Neural progenitor cell (in vitro differentiated cells): ENCODE measurements around the gene MUC3A. TPM values are rescaled to one million over a fixed set of nuclear protein-coding genes. Genes with fewer than 3 reads are reported as not detected.

Source experiments
- DNase-seq: peaks from one replicate; pipeline ENCODE4 v3.0.0-alpha.2; 2016; ENCODE audit warnings: low spot score
- H2AFZ ChIP-seq: fragments of 200-600 bp; sonication (generic); replicated peaks from 2 replicates; pipeline ENCODE4 v1.6.1; 2016; ENCODE audit warnings: antibody characterized with exemption
- H3F3A ChIP-seq: fragments of 200-600 bp; sonication (generic); 2 replicates; pipeline ENCODE4 v1.6.1; 2016; ENCODE audit warnings: antibody characterized with exemption, low read depth
- H3K27ac ChIP-seq: fragments of 200-600 bp; sonication (generic); 2 replicates; pipeline ENCODE4 v1.5.1; 2016; ENCODE audit warnings: mild to moderate bottlenecking
- H3K27me3 ChIP-seq: fragments of 200-600 bp; sonication (generic); 2 replicates; pipeline ENCODE4 v1.6.1; 2016; ENCODE audit warnings: mild to moderate bottlenecking, moderate library complexity
- H3K36me3 ChIP-seq: fragments of 200-600 bp; sonication (generic); 2 replicates; pipeline ENCODE4 v1.5.1; 2016
- H3K4me1 ChIP-seq: fragments of 200-600 bp; sonication (generic); 2 replicates; pipeline ENCODE4 v1.6.1; 2016; ENCODE audit warnings: mixed run types
- H3K4me2 ChIP-seq: fragments of 200-600 bp; sonication (generic); 2 replicates; pipeline ENCODE4 v1.6.1; 2016
- H3K4me3 ChIP-seq: fragments of 200-600 bp; sonication (generic); 2 replicates; pipeline ENCODE4 v1.5.1; 2016
- H3K79me2 ChIP-seq: fragments of 200-600 bp; sonication (generic); 2 replicates; pipeline ENCODE4 v1.6.1; 2016; ENCODE audit warnings: low read depth
- H3K9ac ChIP-seq: fragments of 200-600 bp; sonication (generic); 2 replicates; pipeline ENCODE4 v1.6.1; 2016
- H3K9me3 ChIP-seq: fragments of 200-600 bp; sonication (generic); 2 replicates; pipeline ENCODE4 v1.5.1; 2016; ENCODE audit warnings: low read depth
- H4K20me1 ChIP-seq: fragments of 200-600 bp; sonication (generic); 2 replicates; pipeline ENCODE4 v1.6.1; 2016; ENCODE audit warnings: low read depth
- H3K27ac Mint-ChIP-seq: 3 replicates; pipeline ENCODE4 v1.8.0; 2021; ENCODE audit warnings: mixed read lengths
- H3K27me3 Mint-ChIP-seq: 2 replicates; pipeline ENCODE4 v1.8.0; 2022; ENCODE audit warnings: low read depth, mild to moderate bottlenecking, inconsistent platforms, moderate library complexity, mixed read lengths; ENCODE audit not compliant: insufficient read depth
- H3K36me3 Mint-ChIP-seq: 3 replicates; pipeline ENCODE4 v1.8.0; 2021; ENCODE audit warnings: mixed read lengths
- H3K4me1 Mint-ChIP-seq: 3 replicates; pipeline ENCODE4 v1.8.0; 2021; ENCODE audit warnings: mixed read lengths
- H3K4me3 Mint-ChIP-seq: 3 replicates; pipeline ENCODE4 v1.8.0; 2021; ENCODE audit warnings: mild to moderate bottlenecking, moderate library complexity, mixed read lengths
- H3K9me3 Mint-ChIP-seq: 3 replicates; pipeline ENCODE4 v1.8.0; 2020; ENCODE audit warnings: mixed read lengths
- EZH2 ChIP-seq: fragments of 200-600 bp; sonication (generic); IDR thresholded peaks from 2 replicates; pipeline ENCODE4 v1.6.1; 2017; ENCODE audit warnings: antibody characterized with exemption, mild to moderate bottlenecking, moderate library complexity
- EZH2phosphoT487 ChIP-seq: fragments of 200-600 bp; sonication (generic); IDR thresholded peaks from 2 replicates; pipeline ENCODE4 v1.6.1; 2017; ENCODE audit warnings: antibody characterized with exemption
- total RNA-seq: library from RNA; depleted of rRNA; stranded (reverse); fragments of >200 nt; gene quantifications from 2 replicates; pipeline ENCODE4 v1.2.3, GENCODE V29; 2015; ENCODE audit warnings: low replicate concordance
- TF ChIP-seq, protein P1 (sequence below): fragments of 200-600 bp; sonication (generic); IDR thresholded peaks from 2 replicates; pipeline ENCODE4 v1.5.1; 2017; ENCODE audit warnings: antibody characterized with exemption, mild to moderate bottlenecking

MUC3A gene
- total RNA-seq, 1 donor from 2014 or later = 0.80 TPM

DNA sequence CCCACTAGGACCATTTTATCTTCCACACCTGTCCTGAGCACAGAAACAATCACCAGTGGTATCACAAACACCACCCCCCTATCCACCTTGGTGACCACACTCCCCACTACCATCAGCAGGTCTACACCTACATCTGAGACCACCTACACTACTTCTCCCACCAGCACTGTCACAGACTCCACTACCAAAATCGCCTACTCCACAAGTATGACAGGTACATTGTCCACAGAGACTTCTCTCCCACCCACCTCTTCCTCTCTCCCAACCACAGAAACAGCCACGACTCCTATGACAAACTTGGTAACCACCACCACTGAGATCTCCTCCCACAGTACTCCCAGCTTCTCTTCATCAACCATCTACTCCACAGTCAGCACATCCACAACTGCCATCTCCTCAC is 3.3 kb downstream of the MUC3A start:
- Histone ChIP-seq H3K27ac (no peak overlapping the region), H3K27me3 (peaks cover 15% of the 10 kb centered on the region), H3K4me1 (peaks cover 11% of the 10 kb centered on the region), H3K79me2 (no peaks in the 10 kb centered on the region), H3K9me3 (no peaks in the 10 kb centered on the region), H3K4me3 (no peak overlapping the region), H2AFZ (no peak overlapping the region), H3F3A (peaks cover 19% of the 10 kb centered on the region), H3K36me3 (no peaks in the 10 kb centered on the region), H3K9ac (no peak overlapping the region), H4K20me1 (no peaks in the 10 kb centered on the region), H3K4me2 (no peak overlapping the region)
- H3K4me3 Mint-ChIP-seq = no peak overlapping the region
- DNase-seq = no peak
- no peaks in the 10 kb centered on the region for H3K27me3 Mint-ChIP-seq
- TF ChIP-seq EZH2 = no peak
- TF ChIP-seq, protein P1, sequence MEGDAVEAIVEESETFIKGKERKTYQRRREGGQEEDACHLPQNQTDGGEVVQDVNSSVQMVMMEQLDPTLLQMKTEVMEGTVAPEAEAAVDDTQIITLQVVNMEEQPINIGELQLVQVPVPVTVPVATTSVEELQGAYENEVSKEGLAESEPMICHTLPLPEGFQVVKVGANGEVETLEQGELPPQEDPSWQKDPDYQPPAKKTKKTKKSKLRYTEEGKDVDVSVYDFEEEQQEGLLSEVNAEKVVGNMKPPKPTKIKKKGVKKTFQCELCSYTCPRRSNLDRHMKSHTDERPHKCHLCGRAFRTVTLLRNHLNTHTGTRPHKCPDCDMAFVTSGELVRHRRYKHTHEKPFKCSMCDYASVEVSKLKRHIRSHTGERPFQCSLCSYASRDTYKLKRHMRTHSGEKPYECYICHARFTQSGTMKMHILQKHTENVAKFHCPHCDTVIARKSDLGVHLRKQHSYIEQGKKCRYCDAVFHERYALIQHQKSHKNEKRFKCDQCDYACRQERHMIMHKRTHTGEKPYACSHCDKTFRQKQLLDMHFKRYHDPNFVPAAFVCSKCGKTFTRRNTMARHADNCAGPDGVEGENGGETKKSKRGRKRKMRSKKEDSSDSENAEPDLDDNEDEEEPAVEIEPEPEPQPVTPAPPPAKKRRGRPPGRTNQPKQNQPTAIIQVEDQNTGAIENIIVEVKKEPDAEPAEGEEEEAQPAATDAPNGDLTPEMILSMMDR = no peak
- no peak for TF ChIP-seq EZH2phosphoT487
- H3K27ac Mint-ChIP-seq = no peak overlapping the region
- no peaks in the 10 kb centered on the region for H3K9me3 Mint-ChIP-seq
- peaks cover 6% of the 10 kb centered on the region for H3K4me1 Mint-ChIP-seq
- H3K36me3 Mint-ChIP-seq = no peaks in the 10 kb centered on the region

DNA sequence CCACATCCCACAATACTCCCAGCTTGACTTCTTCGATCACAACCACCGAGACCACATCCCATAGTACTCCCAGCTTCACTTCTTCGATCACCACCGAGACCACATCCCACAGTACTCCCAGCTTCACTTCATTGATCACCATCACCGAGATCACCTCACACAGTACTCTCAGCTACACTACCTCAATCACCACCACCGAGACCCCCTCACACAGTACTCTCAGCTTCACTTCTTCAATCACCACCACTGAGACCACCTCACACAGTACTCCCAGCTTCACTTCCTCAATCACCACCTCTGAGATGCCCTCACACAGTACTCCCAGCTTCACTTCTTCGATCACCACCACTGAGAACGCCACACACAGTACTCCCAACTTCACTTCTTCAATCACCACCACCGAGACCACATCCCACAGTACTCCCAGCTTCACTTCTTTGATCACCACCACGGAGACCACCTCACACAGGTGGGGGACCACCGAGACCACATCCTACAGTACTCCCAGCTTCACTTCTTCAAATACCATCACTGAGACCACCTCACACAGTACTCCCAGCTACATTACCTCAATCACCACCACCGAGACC is 8.6 kb downstream of the MUC3A start:
- Mint-ChIP-seq H3K4me1 (no peaks in the 10 kb centered on the region), H3K9me3 (no peaks in the 10 kb centered on the region), H3K27me3 (peaks cover 1% of the 10 kb centered on the region), H3K27ac (no peak overlapping the region), H3K4me3 (no peak overlapping the region), H3K36me3 (no peaks in the 10 kb centered on the region)
- H3K4me3 ChIP-seq = no peak overlapping the region
- H4K20me1 ChIP-seq = no peaks in the 10 kb centered on the region
- H3K27me3 ChIP-seq = peaks cover 18% of the 10 kb centered on the region
- H3K9me3 ChIP-seq = no peaks in the 10 kb centered on the region
- no peak for DNase-seq
- no peak for TF ChIP-seq EZH2
- TF ChIP-seq, protein P1 = no peak
- TF ChIP-seq EZH2phosphoT487 = no peak
- no peaks in the 10 kb centered on the region for H3F3A ChIP-seq
- no peak overlapping the region for H3K9ac ChIP-seq
- no peak overlapping the region for H3K27ac ChIP-seq
- no peak overlapping the region for H2AFZ ChIP-seq
- no peaks in the 10 kb centered on the region for H3K4me1 ChIP-seq
- H3K79me2 ChIP-seq = no peaks in the 10 kb centered on the region
- H3K36me3 ChIP-seq = no peaks in the 10 kb centered on the region
- H3K4me2 ChIP-seq = no peak overlapping the region

DNA sequence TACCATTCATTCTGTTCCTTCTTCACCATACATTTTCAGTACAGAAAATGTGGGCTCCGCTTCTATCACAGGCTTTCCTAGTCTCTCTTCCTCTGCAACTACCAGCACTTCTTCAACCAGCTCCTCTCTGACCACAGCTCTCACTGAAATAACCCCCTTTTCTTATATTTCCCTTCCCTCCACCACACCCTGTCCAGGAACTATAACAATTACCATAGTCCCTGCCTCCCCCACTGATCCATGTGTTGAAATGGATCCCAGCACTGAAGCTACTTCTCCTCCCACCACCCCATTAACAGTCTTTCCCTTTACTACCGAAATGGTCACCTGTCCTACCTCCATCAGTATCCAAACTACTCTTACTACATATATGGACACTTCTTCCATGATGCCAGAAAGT is 10.6 kb downstream of the MUC3A start:
- no peaks in the 10 kb centered on the region for H3K79me2 ChIP-seq
- H3K27me3 Mint-ChIP-seq = peaks cover 11% of the 10 kb centered on the region

DNA sequence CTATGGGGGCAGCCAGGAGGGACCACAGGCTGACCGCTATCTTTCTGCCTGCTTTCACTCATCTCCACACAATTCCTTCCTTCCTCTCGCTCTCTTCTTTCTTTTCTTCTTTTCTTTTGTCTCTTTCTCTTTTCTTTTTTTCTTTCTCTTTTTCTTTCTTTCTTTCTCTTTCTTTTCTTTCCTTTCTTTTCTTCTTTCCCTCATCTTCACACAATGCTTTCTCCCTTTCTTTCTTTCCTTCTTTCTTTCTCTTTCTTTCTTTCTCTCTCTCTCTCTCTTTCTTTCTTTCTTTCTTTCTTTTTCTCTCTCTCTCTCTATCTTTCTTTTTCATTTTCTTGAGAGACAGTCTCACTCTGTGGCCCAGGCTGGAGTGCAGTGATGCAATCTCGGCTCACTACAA is 13.2 kb downstream of the MUC3A start:
- H3K4me3 ChIP-seq = no peak overlapping the region
- no peaks in the 10 kb centered on the region for H3K79me2 ChIP-seq
- H3K4me2 ChIP-seq = no peak overlapping the region
- H3K27ac ChIP-seq = no peak overlapping the region
- H3K27ac Mint-ChIP-seq = no peak overlapping the region
- no peaks in the 10 kb centered on the region for H3K36me3 Mint-ChIP-seq
- DNase-seq = no peak
- H3F3A ChIP-seq = peaks cover 16% of the 10 kb centered on the region
- no peaks in the 10 kb centered on the region for H3K9me3 ChIP-seq
- H3K36me3 ChIP-seq = no peaks in the 10 kb centered on the region
- no peak overlapping the region for H2AFZ ChIP-seq
- H3K27me3 Mint-ChIP-seq = peaks cover 33% of the 10 kb centered on the region
- peaks cover 8% of the 10 kb centered on the region for H4K20me1 ChIP-seq
- no peaks in the 10 kb centered on the region for H3K9me3 Mint-ChIP-seq
- peaks cover 64% of the 10 kb centered on the region for H3K27me3 ChIP-seq
- peaks cover 8% of the 10 kb centered on the region for H3K4me1 ChIP-seq
- no peak overlapping the region for H3K4me3 Mint-ChIP-seq
- H3K9ac ChIP-seq = no peak overlapping the region
- TF ChIP-seq EZH2 (no peak), EZH2phosphoT487 (no peak)
- TF ChIP-seq, protein P1 = no peak
- peaks cover 17% of the 10 kb centered on the region for H3K4me1 Mint-ChIP-seq

More for the DNA sequence above, 10.6 kb downstream of the MUC3A start:
- Histone ChIP-seq H3K4me2 (no peak overlapping the region), H4K20me1 (no peaks in the 10 kb centered on the region), H3K4me3 (no peak overlapping the region), H3K36me3 (no peaks in the 10 kb centered on the region), H3K9me3 (no peaks in the 10 kb centered on the region), H3K4me1 (no peaks in the 10 kb centered on the region), H3K27me3 (peaks cover 38% of the 10 kb centered on the region), H3F3A (no peaks in the 10 kb centered on the region), H3K27ac (no peak overlapping the region), H3K9ac (no peak overlapping the region), H2AFZ (no peak overlapping the region)
- DNase-seq = no peak
- no peak overlapping the region for H3K4me3 Mint-ChIP-seq
- no peaks in the 10 kb centered on the region for H3K4me1 Mint-ChIP-seq
- H3K36me3 Mint-ChIP-seq = no peaks in the 10 kb centered on the region
- no peak overlapping the region for H3K27ac Mint-ChIP-seq
- TF ChIP-seq EZH2phosphoT487 = no peak
- TF ChIP-seq EZH2 = no peak
- no peaks in the 10 kb centered on the region for H3K9me3 Mint-ChIP-seq
